Choroid plexus epithelial cell (primary cell): Measurements from ENCODE around the gene MAX.
"Not testable (repeated sequence)": the region's sequence is repeated elsewhere in the genome, so short reads cannot be mapped to it uniquely, and the experiment has no call there.

Experiments used
- DNase-seq: peaks from one replicate; pipeline ENCODE4 v3.0.0-alpha.2; 2010; ENCODE audit warnings: low read depth
- H3K4me3 ChIP-seq: 2 replicates; pipeline ENCODE4 v1.5.1; 2011; ENCODE audit warnings: low read depth, mild to moderate bottlenecking, control low read depth, low read length, moderate library complexity
- CTCF ChIP-seq: conservative IDR thresholded peaks from 2 replicates; pipeline ENCODE4 v1.5.1; 2011; ENCODE audit warnings: low read depth, mild to moderate bottlenecking, control low read depth, inconsistent platforms, low read length, moderate library complexity

Gene MAX

DNA sequence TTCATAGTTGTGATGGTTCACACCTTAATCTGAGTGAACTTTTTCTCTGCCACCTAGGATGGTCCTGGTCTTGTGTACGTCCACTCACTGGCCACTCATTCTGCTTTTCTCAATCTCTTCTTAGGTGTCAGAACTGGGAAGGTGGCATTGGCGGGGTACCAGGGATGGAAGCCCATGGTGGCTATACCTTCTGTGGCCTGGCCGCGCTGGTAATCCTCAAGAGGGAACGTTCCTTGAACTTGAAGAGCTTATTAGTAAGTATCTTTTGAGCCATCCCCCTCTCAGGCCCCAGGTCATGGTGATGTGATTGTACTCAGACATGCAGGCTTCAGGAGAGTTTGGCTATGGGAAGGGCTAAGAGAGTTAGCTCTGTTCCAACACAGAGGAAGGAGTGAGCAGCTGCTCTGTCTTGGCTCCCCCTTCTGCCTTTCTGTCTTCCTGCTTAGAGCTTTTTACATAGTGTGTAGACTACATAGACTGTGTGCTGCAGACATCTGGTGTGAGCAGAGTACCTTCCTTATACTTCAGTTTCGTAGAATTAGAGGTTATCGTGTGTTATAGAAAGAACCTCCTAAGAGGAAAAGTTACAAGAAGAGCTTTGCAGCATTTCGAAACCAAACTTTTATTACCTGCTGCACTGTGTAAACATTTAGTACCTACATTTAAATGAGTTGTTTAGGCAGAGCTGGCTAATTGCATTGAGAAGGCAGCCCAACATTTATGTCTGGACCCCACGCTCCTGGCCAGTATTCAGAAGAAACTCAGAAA, 61.5 kb downstream of the MAX start:
- DNase-seq, result no peak
- H3K4me3 ChIP-seq, result no peak overlapping the region
- no peak for TF ChIP-seq CTCF

- DNase-seq, result no peak
- no peak overlapping the region for H3K4me3 ChIP-seq
- TF ChIP-seq CTCF, result no peak
These were observed 63.4 kb downstream of the MAX start for GRCh38 chr14:65038966-65039365.

GRCh38 chr14:65035049-65035448, 67.3 kb downstream of the MAX start:
- TF ChIP-seq CTCF, result no peak
- H3K4me3 ChIP-seq, result no peak overlapping the region
- no peak for DNase-seq

DNA sequence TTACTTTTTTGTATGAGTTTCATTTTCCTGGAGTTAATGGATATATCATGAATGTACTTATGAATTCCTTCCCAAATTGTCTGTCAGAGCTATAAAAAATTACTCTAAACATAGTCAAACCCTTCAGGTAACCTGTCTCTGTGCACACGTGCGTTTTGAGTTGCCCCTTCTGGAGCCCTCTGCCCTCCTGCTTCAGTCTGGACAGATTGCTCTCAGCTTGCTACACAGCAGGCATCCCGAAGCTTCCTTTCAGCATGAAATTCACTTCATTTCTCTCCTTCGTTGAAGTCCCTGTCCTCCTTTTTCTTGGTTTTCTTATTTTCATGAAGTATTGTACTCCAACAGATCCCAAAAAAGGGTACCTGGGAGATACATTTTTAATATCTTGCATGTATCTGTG, 68.3 kb downstream of the MAX start:
- TF ChIP-seq CTCF, result no peak
- H3K4me3 ChIP-seq, result no peak overlapping the region
- DNase-seq, result no peak

GRCh38 chr14:65033181-65033580, 69.1 kb downstream of the MAX start:
- H3K4me3 ChIP-seq, result no peak overlapping the region
- TF ChIP-seq CTCF, result no peak
- DNase-seq, result no peak

DNA sequence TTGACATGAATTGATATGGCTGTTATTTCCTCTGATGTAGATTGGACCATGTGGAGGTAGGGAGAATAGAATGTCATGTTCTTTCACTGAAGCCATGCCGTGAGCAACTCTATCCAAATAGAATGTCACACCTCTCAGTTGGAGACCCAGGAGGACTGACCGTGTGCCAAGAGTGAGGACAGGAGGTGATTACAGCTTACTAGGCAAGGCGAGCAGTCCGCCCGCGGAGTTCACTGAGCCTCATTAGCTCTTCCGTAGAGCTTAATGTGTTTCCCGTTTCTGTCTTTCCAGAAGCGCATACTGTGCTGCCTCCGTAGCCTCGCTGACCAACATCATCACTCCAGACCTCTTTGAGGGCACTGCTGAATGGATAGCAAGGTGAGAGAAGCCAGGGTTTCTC, 70.0 kb downstream of the MAX start:
- no peak for TF ChIP-seq CTCF
- H3K4me3 ChIP-seq, result no peak overlapping the region
- DNase-seq, result no peak

GRCh38 chr14:65031321-65031720, 71.0 kb downstream of the MAX start:
- DNase-seq, H3K4me3 ChIP-seq: not testable (repeated sequence)
